GM19025 (cell line): ENCODE results near the gene GNAL.

Experiments
- ATAC-seq: cut with Tn5 transposase; IDR thresholded peaks from one replicate; pipeline ENCODE4 v1.9.1; 2021; ENCODE audit warnings: mild to moderate bottlenecking, low read depth, moderate library complexity; ENCODE audit not compliant: unreplicated experiment

The GNAL gene

DNA sequence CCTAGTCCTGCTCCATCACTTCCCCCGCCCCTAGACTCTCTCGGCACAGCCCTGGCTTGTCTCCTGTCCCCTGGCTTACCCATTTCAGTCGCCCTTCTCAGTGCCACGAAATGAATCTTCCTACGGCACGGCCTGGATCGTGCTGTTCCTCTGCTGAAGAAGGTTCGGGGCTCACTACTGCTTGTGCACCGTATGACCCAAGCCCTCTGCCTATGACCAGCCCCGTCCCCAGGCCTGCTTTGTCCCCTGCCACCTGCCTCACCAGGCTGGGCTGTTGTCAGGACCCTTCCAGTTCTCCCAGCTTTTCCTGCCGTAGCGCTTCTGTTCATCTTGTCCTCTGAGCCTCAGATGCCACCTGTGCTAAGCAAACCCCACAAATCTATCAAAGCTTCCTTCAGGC is 176.0 kb downstream of the GNAL start:
- ATAC-seq, result no peak

DNA sequence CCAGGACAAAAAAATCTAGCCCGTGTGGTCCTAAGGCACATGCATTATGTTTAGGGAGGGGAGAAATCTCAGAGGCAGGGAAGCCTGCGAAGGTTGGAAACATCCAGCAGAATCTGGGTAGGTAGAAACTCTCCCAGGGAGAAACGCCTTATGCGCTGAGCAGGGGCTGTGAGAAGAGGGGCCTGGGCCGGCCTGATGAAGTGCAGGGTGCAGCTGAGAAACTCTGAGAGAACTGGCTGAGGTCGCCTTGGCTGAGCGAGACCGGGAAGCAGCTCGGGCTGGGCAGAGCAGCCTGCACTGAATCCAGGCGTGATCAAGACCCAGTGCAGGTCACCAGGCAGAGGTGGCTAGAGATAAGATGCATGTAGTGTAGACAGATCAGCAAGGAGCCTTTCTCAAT is 177.3 kb downstream of the GNAL start:
- ATAC-seq, result no peak

DNA sequence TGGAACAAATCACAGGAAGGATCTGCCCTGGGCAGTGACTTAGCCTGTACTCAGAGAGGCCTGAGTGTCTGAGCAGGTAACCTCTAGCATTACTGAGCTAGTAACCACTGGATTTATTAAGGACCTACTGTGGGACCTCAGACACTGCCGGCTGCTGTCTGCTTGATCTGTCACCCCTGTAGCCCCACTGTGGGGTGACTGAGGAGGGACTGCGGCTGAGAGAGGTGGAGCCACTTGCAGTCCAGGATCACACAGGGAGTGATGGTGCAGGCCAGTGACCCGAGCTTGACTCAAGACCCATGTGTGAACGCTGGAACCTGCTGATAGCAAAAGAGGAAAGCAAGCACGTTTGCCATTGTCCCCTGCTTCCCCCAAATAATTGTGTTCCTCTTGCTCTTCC is 177.7 kb downstream of the GNAL start:
- no peak for ATAC-seq

DNA sequence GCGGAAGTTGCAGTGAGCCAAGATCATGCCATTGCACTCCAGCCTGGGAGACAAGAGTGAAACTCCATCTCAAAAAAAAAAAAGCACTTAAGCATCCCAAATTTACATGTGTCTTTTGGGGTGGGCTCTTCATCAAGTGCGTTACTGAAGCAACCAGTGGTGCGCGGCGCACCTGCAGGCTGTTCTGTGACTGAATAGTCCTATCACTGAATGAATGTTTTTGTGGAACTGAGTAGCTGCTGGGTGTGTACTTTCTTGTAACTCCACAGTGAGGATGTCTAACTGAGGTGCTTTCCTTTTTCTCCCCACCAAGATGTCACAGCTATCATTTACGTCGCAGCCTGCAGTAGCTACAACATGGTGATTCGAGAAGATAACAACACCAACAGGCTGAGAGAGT is 179.2 kb downstream of the GNAL start:
- no peak for ATAC-seq

DNA sequence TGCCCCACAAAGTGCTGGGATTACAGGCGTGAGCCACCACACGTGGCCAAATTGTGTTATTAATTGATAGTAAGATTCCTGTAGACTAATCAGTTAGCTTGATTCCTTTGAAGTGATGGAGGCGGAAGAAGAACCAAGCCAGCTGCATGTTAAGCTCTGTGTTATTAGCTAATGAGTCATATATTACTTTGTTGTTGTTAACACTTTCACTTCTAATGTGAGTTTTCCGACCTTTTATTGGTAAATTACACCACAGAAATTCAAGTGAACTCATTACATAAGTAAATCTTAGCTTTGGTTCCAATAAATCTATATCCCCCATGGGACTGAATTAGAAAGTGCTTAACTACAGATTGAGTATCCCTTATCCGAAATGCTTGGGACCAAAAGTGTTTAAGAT is 182.4 kb downstream of the GNAL start:
- no peak for ATAC-seq

DNA sequence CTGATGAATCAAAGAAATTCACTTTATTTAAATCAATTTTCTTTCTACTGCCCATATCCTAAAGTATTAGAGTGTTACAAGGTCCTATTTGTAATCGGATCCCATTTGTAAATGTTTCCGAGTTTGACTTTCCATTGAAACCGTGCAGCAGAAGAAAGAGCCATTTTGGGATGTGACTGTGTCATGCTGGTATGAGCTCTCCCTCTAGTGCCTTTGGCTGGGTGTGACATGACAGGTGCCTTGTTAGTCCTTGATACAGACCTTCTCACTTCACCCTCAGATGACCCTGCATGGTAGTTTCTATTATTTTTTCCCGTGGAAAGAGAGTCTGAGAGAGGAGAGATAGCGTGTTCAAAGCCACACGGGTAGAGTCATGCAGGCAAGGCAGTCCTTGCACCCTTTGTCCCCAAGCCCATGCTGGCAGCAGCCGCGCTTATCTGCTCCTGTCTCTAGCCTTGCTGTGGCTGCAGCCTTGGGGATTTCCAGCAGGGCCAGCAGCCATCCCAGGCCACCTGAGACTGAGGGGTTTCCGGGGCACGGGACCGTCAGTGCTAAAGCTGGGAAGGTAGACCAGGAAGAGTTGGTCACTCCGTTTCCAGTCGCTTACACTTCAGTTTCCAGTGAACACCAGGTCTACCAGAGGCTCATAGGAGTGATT is 183.5 kb downstream of the GNAL start:
- ATAC-seq, result no peak

DNA sequence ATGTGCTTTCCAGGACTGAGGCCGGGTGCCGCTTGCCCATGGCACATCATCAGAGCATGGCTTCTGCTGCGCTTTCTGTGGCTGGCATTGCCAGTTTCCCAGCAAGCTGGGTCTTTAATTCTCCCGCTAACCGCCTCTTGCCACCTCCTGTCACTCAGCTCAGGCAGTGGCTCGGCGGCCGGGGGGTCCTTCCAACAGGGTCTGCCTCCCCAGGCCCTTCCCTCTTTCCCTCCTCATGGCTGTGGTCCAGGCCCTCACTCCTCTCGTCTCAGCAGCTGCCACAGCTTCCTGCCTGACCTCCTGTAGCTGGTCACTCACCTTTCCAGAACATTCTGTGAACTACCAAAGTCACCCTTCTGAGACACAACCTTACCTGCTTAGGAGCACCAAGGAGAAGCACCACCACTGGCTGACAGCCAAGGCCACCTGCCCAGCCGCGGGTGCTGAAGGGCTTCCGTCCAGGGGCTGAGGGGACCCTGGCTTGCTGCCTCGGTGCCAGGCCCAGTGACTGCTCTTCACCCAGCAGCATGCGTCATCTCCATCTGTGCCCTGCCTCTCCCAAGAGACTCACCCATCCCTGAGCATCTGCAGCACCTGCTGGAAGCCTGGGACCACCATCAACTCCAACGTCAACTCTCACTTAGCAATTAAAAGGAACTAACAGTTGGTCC is 184.7 kb downstream of the GNAL start:
- ATAC-seq, result no peak

DNA sequence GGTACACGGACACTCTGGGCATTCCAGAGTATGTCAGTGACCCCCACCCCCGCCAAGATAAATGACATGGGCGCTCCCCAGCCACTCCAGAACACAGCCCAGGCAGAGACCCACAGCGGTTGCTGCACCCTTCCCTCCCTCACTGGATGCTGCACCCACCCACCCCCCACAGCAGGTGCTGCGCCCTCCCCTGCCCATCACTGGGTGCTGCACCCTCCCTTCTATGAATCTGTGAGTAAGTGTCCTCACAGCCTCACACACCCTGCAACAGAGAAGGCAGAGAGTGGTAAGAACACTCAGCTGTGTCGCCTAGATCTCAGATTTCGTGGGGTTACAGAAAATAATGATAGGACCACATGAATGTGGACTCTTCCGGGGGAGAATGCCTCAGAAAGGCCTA is 185.6 kb downstream of the GNAL start:
- no peak for ATAC-seq

DNA sequence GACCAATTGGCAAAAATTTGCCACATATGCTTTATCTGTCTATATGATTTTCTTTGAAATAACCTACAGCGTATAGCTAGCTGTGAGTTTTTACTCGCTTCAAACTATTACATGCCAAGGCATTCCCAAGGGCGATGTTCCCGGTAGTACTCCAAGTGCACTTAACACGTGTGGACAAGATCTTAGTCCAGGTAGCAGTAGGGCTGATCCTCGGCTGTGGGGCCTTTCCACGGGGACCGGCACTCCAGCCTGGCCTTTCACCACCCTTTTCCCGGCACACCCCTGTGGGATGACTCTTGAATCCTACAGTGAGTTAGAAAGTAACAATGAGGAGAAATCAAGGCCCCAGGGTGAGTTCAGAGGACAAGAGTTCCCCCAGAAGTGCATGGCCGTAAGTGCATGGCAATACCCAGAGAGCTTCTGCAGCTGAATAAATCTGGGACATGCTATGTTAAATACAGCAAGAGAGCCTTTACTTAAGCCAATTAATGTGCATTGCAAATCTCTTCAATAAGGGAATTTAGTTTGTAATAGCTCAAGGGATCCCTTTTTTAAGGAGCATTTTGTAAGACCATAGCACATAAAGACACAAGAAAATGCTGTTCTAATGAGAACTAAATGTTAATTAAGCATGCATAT is 188.6 kb downstream of the GNAL start:
- no peak for ATAC-seq

DNA sequence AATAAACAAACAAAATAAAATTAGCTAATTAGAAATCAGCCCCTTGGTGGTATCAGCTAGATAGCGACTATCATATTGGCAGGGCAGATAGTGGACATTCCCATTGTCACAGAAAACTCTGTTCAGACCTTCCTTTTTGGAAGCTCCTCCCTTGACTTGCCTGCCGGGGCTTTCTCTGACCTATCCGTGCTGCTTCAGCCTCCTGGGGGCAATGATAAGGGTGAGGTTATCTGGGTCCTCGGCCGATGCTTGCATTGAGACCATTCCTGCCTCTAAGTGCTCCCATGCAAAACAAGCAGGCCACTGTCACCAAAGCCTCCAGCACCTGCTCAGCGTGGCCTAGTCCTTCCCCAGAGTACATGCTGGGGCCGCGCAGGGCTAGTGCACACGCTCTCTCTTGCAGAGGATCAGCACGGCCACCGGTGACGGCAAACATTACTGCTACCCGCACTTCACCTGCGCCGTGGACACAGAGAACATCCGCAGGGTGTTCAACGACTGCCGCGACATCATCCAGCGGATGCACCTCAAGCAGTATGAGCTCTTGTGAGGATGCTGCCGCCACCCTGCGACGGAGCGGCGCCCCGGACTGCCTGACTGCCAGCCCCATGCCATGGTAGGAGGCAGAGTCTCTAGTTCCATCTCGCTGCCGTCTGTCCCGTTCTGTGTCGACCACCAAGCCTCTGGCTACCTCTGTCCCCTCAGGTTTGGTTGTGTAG is 191.7 kb downstream of the GNAL start:
- no peak for ATAC-seq

DNA sequence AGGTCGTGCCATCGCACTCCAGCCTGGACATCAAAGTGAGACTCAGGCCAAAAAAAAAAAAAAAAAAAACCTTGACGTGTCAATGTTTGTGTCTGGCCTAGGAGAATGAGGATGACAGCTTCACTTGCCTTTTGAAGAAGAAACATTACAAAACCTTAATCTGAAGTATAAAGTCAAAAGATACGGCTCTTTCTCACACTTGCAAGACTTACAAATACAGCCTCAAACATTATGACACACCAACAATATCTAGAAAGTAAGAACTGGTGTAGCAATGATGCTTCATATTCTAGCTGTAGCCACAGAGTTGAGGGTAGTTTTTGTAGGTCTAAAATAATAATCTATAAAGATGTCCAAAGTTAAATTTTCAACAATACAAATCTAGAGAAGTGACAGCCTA is 193.6 kb downstream of the GNAL start:
- no peak for ATAC-seq

DNA sequence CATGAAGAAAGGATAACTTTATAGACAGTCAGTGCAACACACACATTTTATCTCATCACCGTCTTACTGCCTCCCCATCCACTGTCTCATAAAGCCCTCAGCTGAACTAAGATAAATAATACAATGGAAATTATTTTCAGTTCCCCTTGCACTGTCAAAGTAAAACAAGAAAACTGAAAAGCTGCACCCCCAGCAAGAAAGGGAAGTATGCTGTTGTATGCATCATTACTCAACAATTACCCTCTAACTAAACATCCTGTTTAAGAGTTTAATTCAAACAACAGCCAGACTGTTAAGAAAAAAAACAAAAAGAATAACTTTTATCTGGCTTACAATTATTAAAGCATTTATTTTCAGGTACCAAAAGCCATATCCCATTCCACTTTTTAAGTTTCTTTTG is 194.1 kb downstream of the GNAL start:
- no peak for ATAC-seq

DNA sequence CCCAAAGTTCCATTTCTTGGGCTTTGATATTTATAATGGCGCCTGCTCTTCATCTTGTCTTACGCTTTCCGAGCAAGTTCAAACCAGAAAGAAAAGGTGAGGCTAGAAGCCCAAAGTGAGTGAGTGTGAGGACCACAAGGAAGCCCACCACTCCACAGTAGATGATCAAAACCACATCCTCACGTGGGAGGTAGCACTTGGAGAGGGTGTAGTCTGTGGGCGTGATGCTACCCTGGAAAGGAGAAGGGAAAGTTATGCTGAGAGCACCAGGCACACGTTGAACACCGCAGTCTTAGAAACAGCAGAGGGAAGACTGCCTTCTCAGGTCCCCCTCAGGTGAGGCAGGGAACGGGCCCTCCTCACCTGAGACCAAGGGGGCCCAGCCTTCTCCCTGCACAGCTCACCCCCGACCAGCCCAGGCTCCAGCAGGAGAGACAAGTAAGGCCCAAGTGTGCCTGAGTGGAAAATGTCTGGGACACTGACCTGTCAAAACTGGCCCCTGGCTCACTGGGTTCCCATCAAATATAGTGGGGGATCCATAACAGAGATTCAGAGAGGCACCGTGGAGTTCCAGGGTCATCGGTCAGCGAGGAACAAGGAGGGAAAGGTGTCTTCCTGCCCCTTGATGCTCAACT is 195.4 kb downstream of the GNAL start:
- no peak for ATAC-seq

DNA sequence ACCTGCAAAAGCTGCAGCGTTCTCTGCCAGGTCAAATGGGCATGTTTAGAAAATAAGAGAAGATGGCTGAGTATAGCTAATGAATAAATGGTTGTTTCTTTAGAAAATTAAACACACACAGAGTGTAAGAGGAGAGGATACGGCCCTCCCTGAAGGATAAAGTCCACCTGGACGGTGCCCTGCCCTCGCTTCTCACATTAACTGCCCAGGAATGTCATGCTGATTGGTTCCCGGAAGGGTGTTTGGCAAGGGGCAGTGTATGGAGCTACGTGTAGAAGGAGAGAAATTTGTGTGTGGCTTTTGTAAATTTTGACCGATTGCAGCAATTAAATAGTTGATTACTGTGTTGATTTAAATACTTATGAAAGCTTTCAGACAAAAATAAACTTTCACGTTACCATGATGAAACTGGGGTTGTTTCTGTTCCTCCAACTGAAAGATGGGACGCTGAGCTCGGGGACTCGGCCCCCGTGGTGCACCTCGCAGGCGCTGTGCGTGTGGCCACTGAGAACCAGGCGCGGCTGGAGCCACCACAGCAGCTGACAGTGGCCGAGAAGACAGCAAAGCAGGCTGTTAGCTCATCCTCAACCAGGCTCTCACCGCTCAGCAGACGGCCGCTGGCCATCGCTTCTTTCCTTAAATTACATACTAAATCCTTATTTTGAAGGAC is 196.3 kb downstream of the GNAL start:
- no peak for ATAC-seq

DNA sequence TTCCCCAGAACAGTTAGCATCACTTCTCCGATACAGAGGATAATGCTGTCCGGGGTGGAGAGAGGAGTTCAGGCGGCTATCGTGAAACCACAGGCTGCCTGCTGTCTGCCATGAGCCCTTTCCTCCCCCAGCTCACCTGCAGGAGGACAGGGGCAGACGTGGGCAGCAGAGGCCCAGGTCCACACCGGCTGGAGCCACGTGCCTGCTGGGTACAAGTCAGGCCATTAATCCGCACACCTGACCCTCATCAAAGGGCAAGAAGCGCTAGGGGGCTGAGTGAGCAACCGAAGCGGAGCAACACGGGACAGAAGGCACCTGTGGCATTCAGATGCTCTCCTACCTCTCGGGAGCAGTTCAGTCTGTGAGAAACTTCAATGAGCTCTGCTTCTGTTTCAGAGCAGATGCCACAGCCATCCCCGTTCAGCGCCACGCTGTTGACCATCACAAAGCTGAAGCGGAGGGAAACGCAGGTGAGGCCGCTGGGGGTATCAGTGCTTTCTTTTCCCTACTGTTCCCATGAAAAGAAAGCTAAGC is 197.6 kb downstream of the GNAL start:
- no peak for ATAC-seq

DNA sequence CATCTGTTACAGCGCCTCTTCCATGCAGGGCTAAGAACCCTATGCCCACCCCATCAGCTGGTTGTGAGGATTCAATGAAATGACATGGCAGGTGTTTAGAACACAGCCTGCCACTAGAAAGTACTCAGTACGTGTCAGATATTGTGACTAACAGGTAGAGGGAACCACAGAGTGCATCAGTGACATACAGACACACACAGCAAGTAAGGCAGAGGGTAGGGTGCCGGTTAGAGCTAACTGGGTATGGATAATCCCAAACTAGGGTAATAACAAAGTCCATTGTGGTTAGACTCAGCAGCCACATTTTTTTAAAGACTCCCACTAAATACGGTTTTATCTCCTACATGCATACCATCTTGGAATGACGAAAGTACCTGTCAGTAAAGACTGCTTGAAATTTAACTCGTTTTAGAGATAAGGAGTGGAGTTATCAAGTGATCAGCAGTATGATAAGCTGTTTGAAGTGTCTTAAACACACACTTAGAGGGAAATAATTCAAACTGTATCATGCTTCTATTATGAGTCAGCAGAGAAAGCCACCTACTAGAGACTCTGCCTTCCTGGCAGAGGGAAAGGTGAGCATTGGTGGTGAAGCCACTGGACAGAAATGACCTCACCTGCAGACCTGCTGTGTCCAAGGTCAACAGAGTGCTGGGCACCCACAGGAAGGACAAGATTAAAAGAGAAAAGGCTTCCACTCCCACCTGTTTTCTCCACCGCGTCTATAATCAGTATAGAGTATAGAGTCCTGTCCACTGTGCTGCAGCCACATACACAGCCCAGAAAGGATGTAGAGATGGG is 198.5 kb downstream of the GNAL start:
- no peak for ATAC-seq

DNA sequence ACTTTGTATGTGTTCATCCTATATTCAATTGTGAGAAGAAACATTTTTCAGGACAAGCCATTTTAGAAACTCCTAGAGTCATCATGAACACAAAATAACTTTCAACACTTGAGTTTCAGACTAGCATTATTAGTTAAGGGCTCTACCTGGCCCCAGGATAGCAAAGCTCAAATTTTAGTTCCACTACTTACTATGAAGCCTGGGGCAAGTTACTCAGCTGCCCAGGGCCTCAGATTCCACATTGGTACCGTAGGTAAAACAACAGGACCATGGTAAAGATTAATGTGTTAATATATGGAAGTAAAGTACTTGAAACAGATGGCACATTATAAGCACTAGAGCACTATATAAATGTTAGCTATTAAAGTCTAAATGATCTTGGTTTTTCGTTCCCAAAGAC is 199.7 kb downstream of the GNAL start:
- no peak for ATAC-seq

DNA sequence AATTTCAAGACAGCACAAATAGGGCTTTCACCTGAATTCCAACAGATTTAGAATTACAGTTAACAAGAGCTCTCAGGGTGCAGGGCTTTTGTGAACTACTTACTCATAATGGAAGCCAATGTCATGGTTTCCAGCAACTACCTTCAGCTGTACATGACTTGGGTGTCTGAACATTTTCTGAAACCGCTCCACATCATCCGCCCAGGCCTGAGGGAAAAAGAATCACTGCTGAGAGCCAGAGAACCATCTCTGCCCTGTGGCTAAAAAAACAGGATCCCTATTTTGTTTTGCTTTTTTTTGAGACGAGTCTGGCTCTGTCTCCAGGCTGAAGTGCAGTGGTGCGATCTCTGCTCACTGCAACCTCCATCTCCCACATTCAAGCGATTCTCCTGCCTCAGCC is 200.2 kb downstream of the GNAL start:
- ATAC-seq, result no peak

DNA sequence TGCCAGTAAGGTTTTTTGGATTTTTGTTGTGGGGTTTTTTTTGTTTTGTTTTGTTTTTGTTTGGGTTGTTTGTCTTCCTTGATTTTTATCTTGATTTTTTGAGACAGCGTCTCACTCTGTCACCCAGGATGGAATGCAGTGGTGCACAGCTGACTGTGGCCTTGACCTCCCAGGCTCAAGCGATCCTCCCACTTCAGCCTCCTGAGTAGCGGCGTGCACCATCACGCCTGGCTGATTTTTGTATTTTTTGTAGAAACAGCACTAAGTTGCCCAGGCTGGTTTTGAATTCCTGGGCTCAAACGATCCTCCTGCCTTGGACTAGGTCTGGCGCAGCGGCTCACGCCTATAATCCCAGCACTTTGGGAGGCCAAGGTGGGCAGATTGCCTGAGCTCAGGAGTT is 202.7 kb downstream of the GNAL start:
- no peak for ATAC-seq
